ENCODE results near the gene C10orf95.

GRCh38 chr10:102421757-102422512 lies 29.4 kb downstream of the C10orf95 start:
- TF ChIP-seq, protein P1, sequence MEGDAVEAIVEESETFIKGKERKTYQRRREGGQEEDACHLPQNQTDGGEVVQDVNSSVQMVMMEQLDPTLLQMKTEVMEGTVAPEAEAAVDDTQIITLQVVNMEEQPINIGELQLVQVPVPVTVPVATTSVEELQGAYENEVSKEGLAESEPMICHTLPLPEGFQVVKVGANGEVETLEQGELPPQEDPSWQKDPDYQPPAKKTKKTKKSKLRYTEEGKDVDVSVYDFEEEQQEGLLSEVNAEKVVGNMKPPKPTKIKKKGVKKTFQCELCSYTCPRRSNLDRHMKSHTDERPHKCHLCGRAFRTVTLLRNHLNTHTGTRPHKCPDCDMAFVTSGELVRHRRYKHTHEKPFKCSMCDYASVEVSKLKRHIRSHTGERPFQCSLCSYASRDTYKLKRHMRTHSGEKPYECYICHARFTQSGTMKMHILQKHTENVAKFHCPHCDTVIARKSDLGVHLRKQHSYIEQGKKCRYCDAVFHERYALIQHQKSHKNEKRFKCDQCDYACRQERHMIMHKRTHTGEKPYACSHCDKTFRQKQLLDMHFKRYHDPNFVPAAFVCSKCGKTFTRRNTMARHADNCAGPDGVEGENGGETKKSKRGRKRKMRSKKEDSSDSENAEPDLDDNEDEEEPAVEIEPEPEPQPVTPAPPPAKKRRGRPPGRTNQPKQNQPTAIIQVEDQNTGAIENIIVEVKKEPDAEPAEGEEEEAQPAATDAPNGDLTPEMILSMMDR (IDR thresholded peaks at IDR 0.05), result no peak
- TF ChIP-seq PHF8 (IDR thresholded peaks at IDR 0.05; ENCODE audit: borderline replicate concordance, low read depth), result no peak

All from A549 (cell line).